A549 (cell line): ENCODE results near the gene ARHGAP26. TPM values are rescaled to one million over a fixed set of nuclear protein-coding genes. Genes with fewer than 3 reads are reported as not detected.

Source experiments
- ATAC-seq, 2 experiments: fragments of 200-7000 bp in 1 of 2; fragments of >200 bp in 1 of 2; cut with Nextera tagmentation in 1 of 2; cut with Tn5 transposase in 1 of 2; 3 replicates each; pipeline versions ENCODE4 v1.8.0 to v1.9.1; 2018 to 2020; ENCODE audit warnings: mild to moderate bottlenecking in 1 of 2, moderate library complexity in 1 of 2
- CTCF ChIA-PET: fragments of 300-600 bp; sonication (Branson Sonifier 250); formaldehyde crosslinking; extraction: SDS; loops from one replicate; lab custom pipeline; 2021; ENCODE audit warnings: antibody characterized with exemption, inconsistent platforms; lab: Yijun Ruan, JAX
- POLR2A ChIA-PET: fragments of 350-600 bp; formaldehyde crosslinking; extraction: SDS; loops from one replicate; lab custom pipeline; 2021; ENCODE audit warnings: antibody characterized with exemption, inconsistent platforms; lab: Yijun Ruan, JAX
- DNase-seq, 2 experiments: peaks; one replicate each; pipeline versions ENCODE4 v3.0.0 to v3.0.0-alpha.2; 2011 to 2016; ENCODE audit warnings: low read depth in 1 of 2, low spot score in 1 of 2
- FAIRE-seq: peaks from 2 replicates; lab custom pipeline; 2011; peaks lifted over from hg19 to GRCh38; lab: Jason Lieb, UNC
- H3K27ac ChIP-seq, 2 experiments: fragments of >200 bp; sonication (Bioruptor Twin); formaldehyde crosslinking; 3 replicates each; pipeline ENCODE4 v1.5.1; 2016 to 2017
- H3K4me1 ChIP-seq: fragments of >200 bp; sonication (Bioruptor Twin); formaldehyde crosslinking; 3 replicates; pipeline ENCODE4 v1.6.1; 2016
- H3K4me2 ChIP-seq: fragments of >200 bp; sonication (Bioruptor Twin); formaldehyde crosslinking; 3 replicates; pipeline ENCODE4 v1.6.1; 2016
- H3K4me3 ChIP-seq: fragments of >200 bp; sonication (Bioruptor Twin); formaldehyde crosslinking; 3 replicates; pipeline ENCODE4 v1.5.1; 2016
- H3K9me3 ChIP-seq: fragments of >200 bp; sonication (Bioruptor Twin); formaldehyde crosslinking; 3 replicates; pipeline ENCODE4 v1.6.1; 2016
- E2F6 ChIP-seq: IDR thresholded peaks from 2 replicates; pipeline ENCODE4 v1.6.1; 2012; ENCODE audit warnings: low read depth, borderline replicate concordance
- ESRRA ChIP-seq: fragments of 150-350 bp; IDR thresholded peaks from 2 replicates; pipeline ENCODE4 v1.6.1; 2014; ENCODE audit warnings: mild to moderate bottlenecking, low read length, borderline replicate concordance
- FOSL2 ChIP-seq, 2 experiments: fragments of 450-650 bp in 1 of 2; fragments of >200 bp in 1 of 2; sonication (Bioruptor Twin) in 1 of 2; formaldehyde crosslinking; IDR thresholded peaks; 2 replicates each; pipeline versions ENCODE4 v1.5.0 to v1.6.1; 2016 to 2020; ENCODE audit warnings: mild to moderate bottlenecking in 1 of 2, moderate library complexity in 1 of 2
- FOXS1 ChIP-seq: fragments of 250-450 bp; sonication (Bioruptor Pico); IDR thresholded peaks from 2 replicates; pipeline ENCODE4 v1.5.0; 2020; ENCODE audit warnings: mild to moderate bottlenecking, moderate library complexity
- GATA3 ChIP-seq: IDR thresholded peaks from 2 replicates; pipeline ENCODE4 v1.6.1; 2012; ENCODE audit warnings: borderline replicate concordance
- HDAC2 ChIP-seq: fragments of 200-600 bp; sonication (generic); IDR thresholded peaks from 2 replicates; pipeline ENCODE4 v1.6.1; 2016
- HEYL ChIP-seq: fragments of 250-450 bp; sonication (Bioruptor Pico); IDR thresholded peaks from 2 replicates; pipeline ENCODE4 v1.8.0; 2021; ENCODE audit warnings: mild to moderate bottlenecking, moderate library complexity
- HOXA7 ChIP-seq: fragments of 250-450 bp; sonication (Bioruptor Pico); IDR thresholded peaks from 2 replicates; pipeline ENCODE4 v1.5.0; 2020; ENCODE audit warnings: mild to moderate bottlenecking, moderate library complexity
- HOXB13 ChIP-seq: fragments of 250-450 bp; sonication (Bioruptor Pico); IDR thresholded peaks from 2 replicates; pipeline ENCODE4 v1.5.0; 2020; ENCODE audit warnings: low read depth, mild to moderate bottlenecking, moderate library complexity
- HOXB5 ChIP-seq: fragments of 250-450 bp; sonication (Bioruptor Pico); IDR thresholded peaks from 2 replicates; pipeline ENCODE4 v1.5.0; 2020; ENCODE audit warnings: mild to moderate bottlenecking, moderate library complexity
- KDM1A ChIP-seq: fragments of 200-600 bp; sonication (generic); IDR thresholded peaks from 2 replicates; pipeline ENCODE4 v1.6.1; 2016; ENCODE audit warnings: low read depth, mild to moderate bottlenecking
- KDM5A ChIP-seq: fragments of 200-600 bp; sonication (generic); IDR thresholded peaks from 2 replicates; pipeline ENCODE4 v1.6.1; 2016; ENCODE audit warnings: antibody characterized with exemption, mild to moderate bottlenecking
- MAZ ChIP-seq: fragments of 150-350 bp; IDR thresholded peaks from 2 replicates; pipeline ENCODE4 v1.6.1; 2014; ENCODE audit warnings: antibody characterized with exemption, low read depth, low read length, borderline replicate concordance
- NFE2L2 ChIP-seq: fragments of 150-350 bp; conservative IDR thresholded peaks from 2 replicates; pipeline ENCODE4 v1.6.1; 2014; ENCODE audit warnings: low read length
- POLR2A ChIP-seq: IDR thresholded peaks from 2 replicates; pipeline ENCODE4 v1.6.1; 2012; ENCODE audit warnings: mild to moderate bottlenecking, low read length
- RAD21 ChIP-seq, 2 experiments: fragments of >200 bp in 1 of 2; sonication (Bioruptor Twin) in 1 of 2; formaldehyde crosslinking in 1 of 2; IDR thresholded peaks in 1 of 2; conservative IDR thresholded peaks in 1 of 2; 2 replicates in 1 of 2; 3 replicates in 1 of 2; pipeline ENCODE4 v1.6.1; 2012 to 2018; ENCODE audit warnings: inconsistent platforms in 1 of 2
- SMC3 ChIP-seq: fragments of >200 bp; sonication (Bioruptor Twin); formaldehyde crosslinking; IDR thresholded peaks from 3 replicates; pipeline ENCODE4 v1.6.1; 2018; ENCODE audit warnings: inconsistent platforms
- TFCP2L1 ChIP-seq: fragments of 250-450 bp; sonication (Bioruptor Pico); IDR thresholded peaks from 2 replicates; pipeline ENCODE4 v1.5.0; 2021; ENCODE audit warnings: mild to moderate bottlenecking
- ZFP36 ChIP-seq: fragments of 450-650 bp; IDR thresholded peaks from 2 replicates; pipeline ENCODE4 v1.6.1; 2014; ENCODE audit warnings: borderline replicate concordance; ENCODE audit not compliant: partially characterized antibody
- ZNF302 ChIP-seq: fragments of 250-450 bp; sonication (Bioruptor Pico); IDR thresholded peaks from 2 replicates; pipeline ENCODE4 v1.9.0; 2021; ENCODE audit warnings: inconsistent platforms, mild to moderate bottlenecking, moderate library complexity
- ZSCAN20 ChIP-seq: fragments of 250-450 bp; sonication (Bioruptor Pico); IDR thresholded peaks from 2 replicates; pipeline ENCODE4 v1.8.0; 2022; ENCODE audit warnings: mild to moderate bottlenecking, moderate library complexity
- WGBS: methylation state at CpG from one replicate; pipeline ENCODE4 v1.1.6; 2017; ENCODE audit errors: missing lambda C conversion rate; 5-methylcytosine and 5-hydroxymethylcytosine counted together
- polyA plus RNA-seq, 4 experiments: library from polyadenylated mRNA; depleted of rRNA in 3 of 4; stranded (reverse); fragments of >200 nt; fragmentation: RNase III in 1 of 4; extraction: RNeasy Plus Mini Kit Qiagen cat#74134 plus additional on column Dnase treatment in 1 of 4; gene quantifications; 2 replicates in 3 of 4; 3 replicates in 1 of 4; pipeline ENCODE4 v1.2.3, GENCODE V29; 2011 to 2017
- TF ChIP-seq, protein P1 (sequence below): fragments of 200-600 bp; sonication (generic); IDR thresholded peaks from 2 replicates; pipeline ENCODE4 v1.6.1; 2016; ENCODE audit warnings: antibody characterized with exemption, mild to moderate bottlenecking, moderate library complexity
- TF ChIP-seq, protein P2 (sequence below): fragments of >200 bp; sonication (Bioruptor Twin); formaldehyde crosslinking; IDR thresholded peaks from 3 replicates; pipeline ENCODE4 v1.6.1; 2016
- TF ChIP-seq, protein P3 (sequence below): fragments of 150-350 bp; IDR thresholded peaks from 2 replicates; pipeline ENCODE4 v1.6.1; 2014; ENCODE audit warnings: low read depth, mild to moderate bottlenecking, low read length
- TF ChIP-seq, protein P4 (sequence below): fragments of 250-450 bp; sonication (Bioruptor Pico); IDR thresholded peaks from 2 replicates; pipeline ENCODE4 v1.5.0; 2020; ENCODE audit warnings: low read depth, mild to moderate bottlenecking, moderate library complexity

Gene ARHGAP26
- polyA plus RNA-seq, 2 of the 4 experiments (the other 2 are of a cell fraction) = 6.6 to 19.1 TPM

DNA sequence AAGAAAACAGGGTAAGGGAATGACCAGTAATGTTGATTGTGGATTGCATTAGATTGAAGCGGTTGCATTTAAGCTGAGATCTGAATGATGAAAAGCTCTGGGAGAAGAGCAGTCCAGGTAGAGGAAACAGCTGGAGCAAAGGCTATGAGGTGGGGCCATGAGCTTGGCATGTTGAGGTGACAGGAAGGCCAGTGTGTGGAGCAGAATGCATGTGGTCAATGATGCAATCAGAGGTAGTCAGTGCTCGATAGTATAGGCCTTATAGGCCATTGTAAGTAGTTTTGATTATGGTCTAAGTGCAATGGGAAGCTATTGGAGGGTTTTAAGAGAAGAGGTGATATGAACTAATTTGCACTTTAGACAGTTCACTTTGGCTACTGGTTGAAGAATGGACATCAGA, 270.4 kb downstream of the ARHGAP26 start:
- TF ChIP-seq ESRRA (no peak), POLR2A (no peak), ZSCAN20 (CRISPR knock-in tag) (no peak), ZFP36 (no peak), HOXB13 (no peak), HDAC2 (no peak), FOXS1 (CRISPR knock-in tag) (no peak), MAZ (no peak), E2F6 (no peak), ZNF302 (CRISPR knock-in tag) (no peak), SMC3 (no peak), RAD21 (conservative IDR thresholded peaks at IDR 0.05 in 1 of 2, IDR thresholded peaks at IDR 0.05 in 1 of 2) (no peak)
- TF ChIP-seq, protein P1, sequence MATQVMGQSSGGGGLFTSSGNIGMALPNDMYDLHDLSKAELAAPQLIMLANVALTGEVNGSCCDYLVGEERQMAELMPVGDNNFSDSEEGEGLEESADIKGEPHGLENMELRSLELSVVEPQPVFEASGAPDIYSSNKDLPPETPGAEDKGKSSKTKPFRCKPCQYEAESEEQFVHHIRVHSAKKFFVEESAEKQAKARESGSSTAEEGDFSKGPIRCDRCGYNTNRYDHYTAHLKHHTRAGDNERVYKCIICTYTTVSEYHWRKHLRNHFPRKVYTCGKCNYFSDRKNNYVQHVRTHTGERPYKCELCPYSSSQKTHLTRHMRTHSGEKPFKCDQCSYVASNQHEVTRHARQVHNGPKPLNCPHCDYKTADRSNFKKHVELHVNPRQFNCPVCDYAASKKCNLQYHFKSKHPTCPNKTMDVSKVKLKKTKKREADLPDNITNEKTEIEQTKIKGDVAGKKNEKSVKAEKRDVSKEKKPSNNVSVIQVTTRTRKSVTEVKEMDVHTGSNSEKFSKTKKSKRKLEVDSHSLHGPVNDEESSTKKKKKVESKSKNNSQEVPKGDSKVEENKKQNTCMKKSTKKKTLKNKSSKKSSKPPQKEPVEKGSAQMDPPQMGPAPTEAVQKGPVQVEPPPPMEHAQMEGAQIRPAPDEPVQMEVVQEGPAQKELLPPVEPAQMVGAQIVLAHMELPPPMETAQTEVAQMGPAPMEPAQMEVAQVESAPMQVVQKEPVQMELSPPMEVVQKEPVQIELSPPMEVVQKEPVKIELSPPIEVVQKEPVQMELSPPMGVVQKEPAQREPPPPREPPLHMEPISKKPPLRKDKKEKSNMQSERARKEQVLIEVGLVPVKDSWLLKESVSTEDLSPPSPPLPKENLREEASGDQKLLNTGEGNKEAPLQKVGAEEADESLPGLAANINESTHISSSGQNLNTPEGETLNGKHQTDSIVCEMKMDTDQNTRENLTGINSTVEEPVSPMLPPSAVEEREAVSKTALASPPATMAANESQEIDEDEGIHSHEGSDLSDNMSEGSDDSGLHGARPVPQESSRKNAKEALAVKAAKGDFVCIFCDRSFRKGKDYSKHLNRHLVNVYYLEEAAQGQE = no peak
- TF ChIP-seq, protein P2, sequence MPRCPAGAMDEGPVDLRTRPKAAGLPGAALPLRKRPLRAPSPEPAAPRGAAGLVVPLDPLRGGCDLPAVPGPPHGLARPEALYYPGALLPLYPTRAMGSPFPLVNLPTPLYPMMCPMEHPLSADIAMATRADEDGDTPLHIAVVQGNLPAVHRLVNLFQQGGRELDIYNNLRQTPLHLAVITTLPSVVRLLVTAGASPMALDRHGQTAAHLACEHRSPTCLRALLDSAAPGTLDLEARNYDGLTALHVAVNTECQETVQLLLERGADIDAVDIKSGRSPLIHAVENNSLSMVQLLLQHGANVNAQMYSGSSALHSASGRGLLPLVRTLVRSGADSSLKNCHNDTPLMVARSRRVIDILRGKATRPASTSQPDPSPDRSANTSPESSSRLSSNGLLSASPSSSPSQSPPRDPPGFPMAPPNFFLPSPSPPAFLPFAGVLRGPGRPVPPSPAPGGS = no peak
- TF ChIP-seq, protein P3, sequence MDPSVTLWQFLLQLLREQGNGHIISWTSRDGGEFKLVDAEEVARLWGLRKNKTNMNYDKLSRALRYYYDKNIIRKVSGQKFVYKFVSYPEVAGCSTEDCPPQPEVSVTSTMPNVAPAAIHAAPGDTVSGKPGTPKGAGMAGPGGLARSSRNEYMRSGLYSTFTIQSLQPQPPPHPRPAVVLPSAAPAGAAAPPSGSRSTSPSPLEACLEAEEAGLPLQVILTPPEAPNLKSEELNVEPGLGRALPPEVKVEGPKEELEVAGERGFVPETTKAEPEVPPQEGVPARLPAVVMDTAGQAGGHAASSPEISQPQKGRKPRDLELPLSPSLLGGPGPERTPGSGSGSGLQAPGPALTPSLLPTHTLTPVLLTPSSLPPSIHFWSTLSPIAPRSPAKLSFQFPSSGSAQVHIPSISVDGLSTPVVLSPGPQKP = no peak
- no peak for DNase-seq
- Histone ChIP-seq H3K4me3 (no peak overlapping the region), H3K27ac (no peak overlapping the region), H3K9me3 (no peaks in the 10 kb centered on the region), H3K4me1 (peaks cover 6% of the 10 kb centered on the region; the same call in 1 of the 3 replicates), H3K4me2 (no peak overlapping the region)
- no peak for FAIRE-seq
- ATAC-seq = no peak
- CTCF ChIA-PET = interaction anchor here (0.8 to 0.9 kb wide), 2 partner anchors 24 to 40 kb away, joined by 3 to 4 read pairs; no protein-coding TSS in a partner anchor
- 92% methylated on average over 2 of the region's 2 CpGs for WGBS
- POLR2A ChIA-PET = no interaction called here

- 86% methylated on average over 7 of the region's 7 CpGs for WGBS
- Histone ChIP-seq H3K9me3 (no peaks in the 10 kb centered on the region), H3K4me1 (peaks cover 6% of the 10 kb centered on the region; the same call in 1 of the 3 replicates), H3K27ac (no peak overlapping the region), H3K4me2 (no peak overlapping the region), H3K4me3 (no peak overlapping the region)
- ATAC-seq (no peak), FAIRE-seq (no peak), DNase-seq (no peak)
- CTCF ChIA-PET = interaction anchor here (0.7 to 1.6 kb wide), 3 partner anchors 9 to 89 kb away, joined by 4 to 5 read pairs (median 4); no protein-coding TSS in a partner anchor
- POLR2A ChIA-PET = no interaction called here
- TF ChIP-seq HOXB5 (CRISPR knock-in tag) (no peak), KDM5A (no peak), FOSL2 (IDR thresholded peaks at IDR 0.05) (no peak), FOSL2 (CRISPR knock-in tag; IDR thresholded peaks at IDR 0.05) (no peak), MAZ (no peak), HOXA7 (no peak), POLR2A (no peak), HEYL (CRISPR knock-in tag) (no peak), GATA3 (no peak), NFE2L2 (no peak), TFCP2L1 (no peak), KDM1A (no peak)
- TF ChIP-seq, protein P4, sequence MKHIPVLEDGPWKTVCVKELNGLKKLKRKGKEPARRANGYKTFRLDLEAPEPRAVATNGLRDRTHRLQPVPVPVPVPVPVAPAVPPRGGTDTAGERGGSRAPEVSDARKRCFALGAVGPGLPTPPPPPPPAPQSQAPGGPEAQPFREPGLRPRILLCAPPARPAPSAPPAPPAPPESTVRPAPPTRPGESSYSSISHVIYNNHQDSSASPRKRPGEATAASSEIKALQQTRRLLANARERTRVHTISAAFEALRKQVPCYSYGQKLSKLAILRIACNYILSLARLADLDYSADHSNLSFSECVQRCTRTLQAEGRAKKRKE (CRISPR knock-in tag) = no peak
- TF ChIP-seq, protein P1 = no peak
- TF ChIP-seq, protein P2 = no peak
Measured at GRCh38 chr5:143041461-143041860, 271.3 kb downstream of the ARHGAP26 start.
